ENCODE results near the gene C6orf52.

DNA sequence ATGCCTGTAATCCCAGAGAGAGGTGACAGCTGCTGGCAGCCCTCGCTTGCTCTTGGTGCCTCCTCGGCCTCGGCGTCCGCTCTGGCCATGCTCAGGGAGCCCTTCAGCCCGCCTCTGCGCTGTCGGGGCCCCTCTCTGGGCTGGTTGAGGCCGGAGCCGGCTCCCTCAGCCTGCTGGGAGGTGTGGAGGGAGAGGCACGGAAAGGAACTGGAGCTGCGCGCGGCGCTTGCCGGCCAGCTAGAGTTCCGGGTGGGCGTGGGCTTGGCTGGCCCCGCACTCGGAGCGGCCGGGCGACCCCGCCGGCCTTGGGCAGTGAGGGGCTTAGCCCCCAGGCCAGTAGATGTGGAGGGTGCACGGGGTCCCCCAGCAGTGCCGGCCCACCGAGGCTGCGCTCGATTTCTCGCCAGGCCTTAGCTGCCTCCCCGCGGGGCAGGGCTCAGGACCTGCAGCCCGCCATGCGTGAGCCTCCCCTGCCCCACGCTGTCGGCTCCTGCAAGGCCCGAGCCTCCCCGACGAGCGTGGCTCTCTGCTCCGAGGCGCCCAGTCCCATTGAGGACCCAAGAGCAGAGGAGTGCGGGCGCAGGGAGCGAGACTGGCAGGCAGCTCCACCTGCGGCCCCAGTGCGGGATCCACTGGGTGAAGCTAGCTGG lies 34.6 kb downstream of the C6orf52 start:
- no peak for TF ChIP-seq EZH2phosphoT487 (IDR thresholded peaks at IDR 0.05; ENCODE audit: borderline replicate concordance, low read depth)
- TF ChIP-seq, protein P1, sequence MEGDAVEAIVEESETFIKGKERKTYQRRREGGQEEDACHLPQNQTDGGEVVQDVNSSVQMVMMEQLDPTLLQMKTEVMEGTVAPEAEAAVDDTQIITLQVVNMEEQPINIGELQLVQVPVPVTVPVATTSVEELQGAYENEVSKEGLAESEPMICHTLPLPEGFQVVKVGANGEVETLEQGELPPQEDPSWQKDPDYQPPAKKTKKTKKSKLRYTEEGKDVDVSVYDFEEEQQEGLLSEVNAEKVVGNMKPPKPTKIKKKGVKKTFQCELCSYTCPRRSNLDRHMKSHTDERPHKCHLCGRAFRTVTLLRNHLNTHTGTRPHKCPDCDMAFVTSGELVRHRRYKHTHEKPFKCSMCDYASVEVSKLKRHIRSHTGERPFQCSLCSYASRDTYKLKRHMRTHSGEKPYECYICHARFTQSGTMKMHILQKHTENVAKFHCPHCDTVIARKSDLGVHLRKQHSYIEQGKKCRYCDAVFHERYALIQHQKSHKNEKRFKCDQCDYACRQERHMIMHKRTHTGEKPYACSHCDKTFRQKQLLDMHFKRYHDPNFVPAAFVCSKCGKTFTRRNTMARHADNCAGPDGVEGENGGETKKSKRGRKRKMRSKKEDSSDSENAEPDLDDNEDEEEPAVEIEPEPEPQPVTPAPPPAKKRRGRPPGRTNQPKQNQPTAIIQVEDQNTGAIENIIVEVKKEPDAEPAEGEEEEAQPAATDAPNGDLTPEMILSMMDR (IDR thresholded peaks at IDR 0.05), result no peak
